GM10248 (cell line): ENCODE measurements around the gene NFATC2.

Experiments used
- CTCF ChIA-PET: fragments of 300-600 bp; sonication (Branson Sonifier 250); formaldehyde crosslinking; extraction: SDS; loops from one replicate; lab custom pipeline; 2021; ENCODE audit warnings: antibody characterized with exemption; lab: Yijun Ruan, JAX
- POLR2A ChIA-PET: fragments of 350-650 bp; sonication (Branson Sonifier 250); formaldehyde crosslinking; extraction: SDS; loops from one replicate; lab custom pipeline; 2020; ENCODE audit warnings: antibody characterized with exemption; lab: Yijun Ruan, JAX
- DNase-seq: peaks from one replicate; pipeline ENCODE4 v3.0.0; 2012; ENCODE audit errors: extremely low spot score
- CTCF ChIP-seq: IDR thresholded peaks from 2 replicates; pipeline ENCODE4 v1.5.1; 2012; ENCODE audit warnings: mild to moderate bottlenecking, low read depth; ENCODE audit errors: extremely low read depth, missing control alignments, control extremely low read depth

The NFATC2 gene

GRCh38 chr20:51542571-51543421 is at the start of gene NFATC2:
TSS of gene NFATC2 (minus strand) at chr20:51542719. CDS start at chr20:51542499, 220 bp downstream.
- no peak for TF ChIP-seq CTCF
- POLR2A ChIA-PET = interaction anchor here (0.6 kb wide), 1 partner anchor 143 kb away, joined by 3 read pairs; no protein-coding TSS in a partner anchor
- CTCF ChIA-PET = interaction anchor here (0.7 to 3.9 kb wide), 16 partner anchors 7 to 157 kb away, joined by 3 to 14 read pairs (median 4); no protein-coding TSS in a partner anchor
- DNase-seq = peak; percentile 89

- DNase-seq = no peak
- ChIA-PET POLR2A (no interaction called here), CTCF (interaction anchor here (0.7 to 1.3 kb wide), 4 partner anchors 204 to 605 kb away, joined by 3 to 5 read pairs (median 4); no protein-coding TSS in a partner anchor)
- TF ChIP-seq CTCF = no peak
These were observed 49.4 kb upstream of the NFATC2 start for GRCh38 chr20:51591871-51592270.

- CTCF ChIA-PET = interaction anchor here (1.8 kb wide), 1 partner anchor 8 kb away, joined by 3 read pairs; no protein-coding TSS in a partner anchor
These were observed 46.2 kb upstream of the NFATC2 start for GRCh38 chr20:51588762-51589161.

GRCh38 chr20:51587145-51587544 is 44.6 kb upstream of the NFATC2 start:
- ChIA-PET CTCF (interaction anchor here (0.7 to 1.4 kb wide), 2 partner anchors 7 to 28 kb away, joined by 3 to 5 read pairs; no protein-coding TSS in a partner anchor), POLR2A (no interaction called here)
- DNase-seq = no peak
- no peak for TF ChIP-seq CTCF

More at GRCh38 chr20:51588762-51589161, 46.2 kb upstream of the NFATC2 start:
- no peak for DNase-seq
- POLR2A ChIA-PET = no interaction called here
- TF ChIP-seq CTCF = no peak

GRCh38 chr20:51586005-51586440 is 43.5 kb upstream of the NFATC2 start:
- DNase-seq = no peak
- ChIA-PET CTCF (interaction anchor here (1.0 to 1.4 kb wide), 3 partner anchors 8 to 200 kb away, joined by 3 to 5 read pairs (median 3); no protein-coding TSS in a partner anchor), POLR2A (no interaction called here)

More at GRCh38 chr20:51586005-51586440, 43.5 kb upstream of the NFATC2 start:
- no peak for TF ChIP-seq CTCF
